ENCODE measurements around the gene DIP2C.

GRCh38 chr10:640673-641045 lies 48.8 kb downstream of the DIP2C start:
- TF ChIP-seq CTCF (IDR thresholded peaks at IDR 0.05) (no peak), POLR2A (IDR thresholded peaks at IDR 0.05) (no peak)
